GM10248 (cell line): ENCODE data around the gene CDH16.
"Not testable (repeated sequence)": the region's sequence is repeated elsewhere in the genome, so short reads cannot be mapped to it uniquely, and the experiment has no call there.

ENCODE experiments used
- CTCF ChIA-PET: fragments of 300-600 bp; sonication (Branson Sonifier 250); formaldehyde crosslinking; extraction: SDS; loops from one replicate; lab custom pipeline; 2021; ENCODE audit warnings: antibody characterized with exemption; lab: Yijun Ruan, JAX
- POLR2A ChIA-PET: fragments of 350-650 bp; sonication (Branson Sonifier 250); formaldehyde crosslinking; extraction: SDS; loops from one replicate; lab custom pipeline; 2020; ENCODE audit warnings: antibody characterized with exemption; lab: Yijun Ruan, JAX
- DNase-seq: peaks from one replicate; pipeline ENCODE4 v3.0.0; 2012; ENCODE audit errors: extremely low spot score
- CTCF ChIP-seq: IDR thresholded peaks from 2 replicates; pipeline ENCODE4 v1.5.1; 2012; ENCODE audit warnings: mild to moderate bottlenecking, low read depth; ENCODE audit errors: extremely low read depth, missing control alignments, control extremely low read depth

The CDH16 gene

GRCh38 chr16:66874079-66874775 is 44.5 kb downstream of the CDH16 start:
- CTCF ChIA-PET = interaction anchor here (0.8 to 1.7 kb wide), 8 partner anchors 7 to 266 kb away, joined by 3 to 5 read pairs (median 3); partner anchors contain the start of gene NAE1
- TF ChIP-seq CTCF = no peak
- no peak for DNase-seq
- POLR2A ChIA-PET = interaction anchor here (0.7 kb wide), 1 partner anchor 612 kb away, joined by 6 read pairs; no protein-coding TSS in a partner anchor

GRCh38 chr16:66873685-66874055 is 45.0 kb downstream of the CDH16 start:
- no peak for DNase-seq
- CTCF ChIA-PET = interaction anchor here (0.7 to 2.3 kb wide), 28 partner anchors 10 to 530 kb away, joined by 3 to 28 read pairs (median 5); partner anchors contain the start of genes CA7 and NAE1
- POLR2A ChIA-PET = no interaction called here
- TF ChIP-seq CTCF = no peak

- peak; percentile 88 for DNase-seq
- POLR2A ChIA-PET = no interaction called here
- CTCF ChIA-PET = interaction anchor here (0.7 to 2.3 kb wide), 32 partner anchors 10 to 529 kb away, joined by 3 to 28 read pairs (median 4); partner anchors contain the start of genes CA7, DYNC1LI2 and NAE1
- TF ChIP-seq CTCF = peak; percentile 96
Measured at GRCh38 chr16:66872943-66873684, 45.6 kb downstream of the CDH16 start.

GRCh38 chr16:66872559-66872942 is 46.1 kb downstream of the CDH16 start:
- no peak for TF ChIP-seq CTCF
- ChIA-PET POLR2A (no interaction called here), CTCF (interaction anchor here (0.8 to 2.3 kb wide), 30 partner anchors 9 to 528 kb away, joined by 3 to 28 read pairs (median 4); partner anchors contain the start of genes CA7, DYNC1LI2 and NAE1)
- DNase-seq = no peak

- DNase-seq = no peak
- ChIA-PET CTCF (interaction anchor here (1.2 to 7.5 kb wide), 14 partner anchors 9 to 263 kb away, joined by 3 to 176 read pairs (median 11); partner anchors contain the start of genes CA7, DYNC1LI2, NAE1 and PDP2), POLR2A (no interaction called here)
- no peak for TF ChIP-seq CTCF
Measured at GRCh38 chr16:66871840-66872239, 46.8 kb downstream of the CDH16 start.

GRCh38 chr16:66871363-66871762 is 47.3 kb downstream of the CDH16 start:
- POLR2A ChIA-PET, DNase-seq: not testable (repeated sequence)
- CTCF ChIA-PET = interaction anchor here (0.7 to 7.5 kb wide), 7 partner anchors 8 to 301 kb away, joined by 3 to 176 read pairs (median 7); partner anchors contain the start of genes CA7, NAE1 and PDP2
